ENCODE results near the gene LARGE1. TPM values are rescaled to one million over a fixed set of nuclear protein-coding genes. Genes with fewer than 3 reads are reported as not detected.

The LARGE1 gene
- total and polyA plus RNA-seq, 2 of the 13 experiments (the other 11 are each of a cell fraction or from before 2014, with no cell fraction given) = 8.4 to 11.0 TPM

GRCh38 chr22:33864723-33865130 is 55.5 kb downstream of the LARGE1 start (continued):
- TF ChIP-seq ZNF704 (CRISPR knock-in tag; IDR thresholded peaks at IDR 0.05; ENCODE audit: borderline replicate concordance) (no peak), MLXIP (CRISPR knock-in tag; IDR thresholded peaks at IDR 0.05; ENCODE audit: borderline replicate concordance) (no peak), SNRNP70 (IDR thresholded peaks at IDR 0.05; ENCODE audit: low read depth, low read length) (no peak), KAT2B (IDR thresholded peaks at IDR 0.05; ENCODE audit: borderline replicate concordance, low read depth, low read length) (no peak), KDM6A (CRISPR knock-in tag; IDR thresholded peaks at IDR 0.05; ENCODE audit: low read depth) (no peak), RFXAP (CRISPR knock-in tag; IDR thresholded peaks at IDR 0.05; ENCODE audit: borderline replicate concordance) (no peak), ZBTB49 (CRISPR knock-in tag; IDR thresholded peaks at IDR 0.05; ENCODE audit: borderline replicate concordance) (no peak), BORCS8-MEF2B (CRISPR knock-in tag; IDR thresholded peaks at IDR 0.05) (peak; percentile 27; the same call in 1 of the 2 replicates), TSC22D2 (CRISPR knock-in tag; IDR thresholded peaks at IDR 0.05; ENCODE audit: borderline replicate concordance) (no peak), ZBTB14 (CRISPR knock-in tag; IDR thresholded peaks at IDR 0.05) (no peak), KLF12 (CRISPR knock-in tag; IDR thresholded peaks at IDR 0.05; ENCODE audit: borderline replicate concordance) (no peak), ZNF777 (CRISPR knock-in tag; IDR thresholded peaks at IDR 0.05) (no peak), ZNF879 (CRISPR knock-in tag; IDR thresholded peaks at IDR 0.05) (no peak), RFX3 (CRISPR knock-in tag; IDR thresholded peaks at IDR 0.05) (no peak), GZF1 (CRISPR knock-in tag; IDR thresholded peaks at IDR 0.05) (no peak), ZNF512B (CRISPR knock-in tag; IDR thresholded peaks at IDR 0.05; ENCODE audit: borderline replicate concordance) (no peak), REL (CRISPR knock-in tag; conservative IDR thresholded peaks at IDR 0.05) (no peak), ZNF556 (CRISPR knock-in tag; IDR thresholded peaks at IDR 0.05; ENCODE audit: borderline replicate concordance) (no peak)
